ENCODE measurements around the gene CRB2.
"Not testable (repeated sequence)": the region's sequence is repeated elsewhere in the genome, so short reads cannot be mapped to it uniquely, and the experiment has no call there.

CRB2 gene

GRCh38 chr9:123331346-123332060 is 24.5 kb upstream of the CRB2 start:
- DNase-seq, result no peak

DNA sequence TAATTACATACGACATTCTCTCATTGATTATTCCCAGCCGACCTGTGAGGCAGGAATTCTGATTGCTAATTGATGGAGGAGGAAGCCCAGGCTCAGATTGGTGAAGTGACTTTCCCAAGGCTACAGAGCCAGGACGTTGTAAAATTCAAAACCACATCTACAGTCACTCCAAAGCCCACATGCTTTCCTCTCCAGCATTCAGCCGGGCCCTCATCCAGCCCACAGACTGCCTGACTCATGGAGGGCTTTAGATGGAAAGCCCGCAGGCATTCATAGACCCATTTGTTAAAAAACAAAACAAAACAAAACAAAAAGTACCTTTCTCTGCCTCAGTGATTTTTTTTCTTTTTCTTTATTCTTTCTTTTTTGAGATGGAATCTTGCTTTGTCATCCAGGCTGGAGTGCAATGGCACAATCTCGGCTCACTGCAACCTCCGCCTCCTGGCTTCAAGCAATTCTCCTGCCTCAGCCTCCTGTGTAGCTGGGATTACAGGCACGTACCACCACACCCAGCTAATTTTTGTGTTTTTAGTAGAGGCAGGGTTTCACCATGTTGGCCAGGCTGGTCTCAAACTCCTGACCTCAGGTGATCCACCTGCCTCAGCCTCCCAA is 22.8 kb upstream of the CRB2 start:
- DNase-seq, result not testable (repeated sequence)

GRCh38 chr9:123334639-123335038 is 21.4 kb upstream of the CRB2 start:
- no peak for DNase-seq

- no peak for DNase-seq
These were observed 20.6 kb upstream of the CRB2 start for GRCh38 chr9:123335193-123335985.

DNA sequence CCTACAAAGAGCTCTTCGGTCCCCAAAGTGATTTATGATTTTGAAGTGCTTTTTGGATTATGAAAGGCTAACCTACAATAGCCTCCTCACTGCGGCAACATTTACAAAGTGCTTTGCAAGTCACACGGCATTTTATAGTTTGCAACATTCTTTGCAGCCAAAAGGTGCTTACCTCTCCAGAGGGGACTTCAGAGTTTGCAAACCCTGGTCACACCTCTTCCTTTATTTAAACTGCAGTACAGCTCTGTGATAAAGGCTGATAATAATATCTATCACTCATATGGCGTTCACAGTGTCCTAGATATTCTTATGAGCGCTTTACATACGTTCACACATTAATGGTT is 20.0 kb upstream of the CRB2 start:
- DNase-seq, result no peak

- no peak for DNase-seq
These were observed 19.5 kb upstream of the CRB2 start for GRCh38 chr9:123336449-123336848.

DNA sequence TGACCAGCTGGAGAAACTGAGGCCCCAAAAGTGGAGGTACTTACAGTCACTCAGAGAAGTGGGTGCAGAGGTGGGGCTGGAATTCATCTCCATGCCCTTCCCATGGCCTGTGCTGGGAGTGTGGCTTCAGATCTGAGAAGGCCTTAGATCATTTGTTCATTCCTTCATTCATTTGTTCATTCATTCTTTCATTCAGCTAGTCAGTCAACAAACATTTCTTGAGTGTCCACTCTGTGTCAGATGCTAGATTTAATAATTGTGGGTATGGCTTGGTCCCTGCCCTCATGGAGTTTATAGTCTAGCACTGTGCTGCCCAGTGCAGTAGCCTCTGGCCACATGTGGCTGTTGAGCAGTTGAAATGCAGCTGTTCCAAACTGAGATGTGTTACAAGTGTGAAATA is 19.0 kb upstream of the CRB2 start:
- DNase-seq, result no peak

- no peak for DNase-seq
These were observed 18.0 kb upstream of the CRB2 start for GRCh38 chr9:123337971-123338370.

GRCh38 chr9:123338710-123339665 is 17.0 kb upstream of the CRB2 start:
- DNase-seq, result no peak

- no peak for DNase-seq
These were observed 16.1 kb upstream of the CRB2 start for GRCh38 chr9:123339666-123340510.

- no peak for DNase-seq
These were observed 14.2 kb upstream of the CRB2 start for GRCh38 chr9:123341816-123342215.

DNA sequence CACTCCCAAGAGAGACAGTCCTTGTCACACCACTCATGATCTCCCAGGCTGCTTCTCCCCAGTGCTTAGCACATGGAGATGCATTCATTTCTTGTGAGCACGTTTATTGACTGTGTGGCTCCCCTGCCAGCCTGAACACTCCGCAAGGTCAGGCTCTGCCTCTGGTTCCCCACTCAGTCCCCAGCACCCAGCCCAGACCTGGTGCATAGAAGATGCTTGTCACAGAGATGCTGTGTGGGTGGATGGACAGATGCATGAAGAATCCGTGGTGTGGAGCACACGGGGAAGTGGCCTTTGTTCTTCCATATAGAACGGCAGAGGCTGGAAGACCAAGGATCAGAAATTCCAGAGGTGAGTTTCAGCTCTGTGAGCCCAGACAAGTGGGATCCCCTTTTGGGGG is 13.8 kb upstream of the CRB2 start:
- DNase-seq, result no peak

DNA sequence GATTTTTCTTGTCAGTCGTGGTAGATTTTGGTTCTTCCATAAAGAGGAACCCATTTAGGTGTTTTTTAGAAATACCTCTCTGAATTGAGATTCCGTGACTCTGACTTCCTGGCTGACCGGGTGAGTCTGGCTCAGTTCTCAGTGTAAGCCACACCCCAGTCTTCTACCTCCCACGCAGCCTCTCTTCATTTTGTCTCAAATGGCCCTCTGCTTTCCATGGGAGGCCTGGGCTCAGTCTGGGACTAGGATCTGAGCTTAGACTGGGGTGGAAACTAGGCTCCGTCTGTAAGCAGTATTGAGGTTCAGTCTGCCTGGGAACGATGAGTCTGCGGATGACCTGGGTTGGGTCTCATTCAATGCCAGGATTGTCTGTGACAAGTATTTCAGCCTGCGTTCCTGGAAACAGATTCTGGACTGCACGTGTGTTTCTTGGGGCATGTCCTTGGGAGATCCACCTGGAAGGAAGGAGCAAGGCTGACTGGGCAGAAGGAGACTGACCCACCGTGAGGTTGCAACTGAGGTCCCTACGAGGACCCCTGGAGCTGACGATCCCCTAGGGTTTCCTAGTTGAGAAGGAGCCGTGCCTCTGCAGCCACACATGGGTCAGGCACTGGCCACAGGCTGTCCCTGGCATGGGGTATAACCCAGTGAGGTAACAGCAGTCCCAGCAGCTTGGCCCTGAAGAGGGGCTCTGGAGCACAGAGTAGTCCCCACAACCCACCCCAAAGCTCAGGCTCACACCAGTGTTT is 12.4 kb upstream of the CRB2 start:
- no peak for DNase-seq

DNA sequence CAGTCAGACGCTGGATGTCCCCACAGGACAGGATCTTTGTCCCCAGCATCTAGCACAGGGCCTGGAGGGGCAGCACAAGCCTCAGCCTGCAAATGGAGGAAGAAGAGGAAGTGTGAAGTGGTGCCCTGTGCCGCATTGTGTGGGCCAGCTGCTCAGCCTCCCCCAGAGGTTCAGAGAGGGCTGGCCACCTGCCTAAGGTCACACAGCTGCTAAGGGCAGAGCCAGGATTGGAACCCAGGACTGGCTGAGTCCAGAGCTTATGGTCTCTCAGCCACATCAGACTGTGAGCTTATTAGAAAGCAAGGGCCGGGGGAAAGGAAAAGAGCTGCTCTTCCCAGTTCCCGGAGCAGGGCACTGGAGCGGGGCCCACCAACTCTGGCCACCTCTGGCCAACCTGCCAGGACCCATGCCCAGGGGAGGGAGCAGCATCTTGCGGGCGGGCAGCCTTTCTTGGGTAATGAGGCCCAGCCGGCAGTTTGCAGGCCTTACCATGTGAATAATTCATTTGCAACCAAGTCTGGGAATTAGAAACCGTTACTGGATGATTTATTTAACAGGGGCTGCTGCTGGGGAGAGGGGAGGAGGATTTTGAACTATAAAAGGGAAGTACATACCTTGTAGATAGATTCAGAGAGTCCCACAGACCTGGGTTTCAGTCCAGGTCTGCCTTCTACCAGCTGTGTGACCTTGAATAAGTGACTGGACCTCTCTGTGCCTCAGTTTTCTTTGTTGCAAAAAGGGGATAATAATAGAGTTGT is 11.6 kb upstream of the CRB2 start:
- DNase-seq, result no peak

DNA sequence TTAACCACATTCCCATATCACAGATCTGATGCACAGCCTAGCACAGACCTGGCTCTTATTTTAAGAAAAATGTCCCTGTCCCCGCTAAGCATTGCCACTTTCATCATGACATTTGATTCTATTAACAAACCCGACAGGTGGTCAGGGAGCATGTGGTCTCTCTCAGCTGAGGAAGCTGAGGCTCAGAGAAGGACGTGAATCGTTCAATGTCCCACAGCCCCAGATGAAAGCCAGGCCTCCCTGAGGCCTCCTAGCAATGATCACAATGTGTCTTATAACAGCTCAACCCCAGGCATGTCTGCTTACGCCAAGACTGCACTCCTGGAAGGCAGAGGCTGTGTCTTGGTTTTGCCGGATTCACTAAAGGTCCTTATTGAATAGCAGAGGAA is 10.4 kb upstream of the CRB2 start:
- DNase-seq, result no peak

- no peak for DNase-seq
These were observed 10.0 kb upstream of the CRB2 start for GRCh38 chr9:123346026-123346425.

GRCh38 chr9:123346826-123347225 is 9.2 kb upstream of the CRB2 start:
- no peak for DNase-seq

DNA sequence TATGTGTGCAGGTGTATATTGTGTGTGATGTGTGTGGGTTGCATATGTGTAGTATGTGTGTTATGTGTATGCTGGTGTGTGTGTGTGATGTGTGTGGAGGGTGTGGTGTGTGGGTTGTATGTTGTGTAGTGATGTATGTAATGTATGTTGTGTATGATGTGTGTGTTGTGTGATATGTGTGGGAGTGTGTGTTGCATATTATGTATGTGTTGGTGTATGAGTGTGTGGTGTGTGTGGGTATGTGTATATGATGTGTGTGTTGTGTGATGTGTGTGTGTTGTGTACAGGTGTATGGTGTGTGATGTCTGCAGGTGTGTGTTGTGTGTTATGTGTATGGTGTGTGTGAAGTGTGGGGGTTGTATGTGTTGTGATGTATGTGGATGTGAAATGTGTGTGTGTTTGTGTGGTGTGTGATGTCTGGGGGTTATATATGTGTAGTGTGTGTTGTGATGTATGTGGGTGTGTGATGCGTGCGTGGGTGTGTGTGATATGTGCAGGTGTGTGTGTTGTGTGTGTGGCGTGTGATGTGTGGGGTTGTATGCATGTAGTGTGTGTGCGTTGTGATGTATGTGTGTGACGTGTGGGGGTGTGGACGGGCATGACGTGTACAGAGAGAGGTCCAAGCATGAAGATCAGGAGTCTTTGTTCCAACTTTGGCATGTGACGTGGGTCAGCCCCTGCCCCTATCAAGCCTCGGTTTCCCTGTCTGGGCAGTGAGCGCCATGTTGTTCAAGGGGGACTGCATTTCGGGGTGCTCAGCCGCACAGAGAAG is 8.5 kb upstream of the CRB2 start:
- DNase-seq, result no peak

DNA sequence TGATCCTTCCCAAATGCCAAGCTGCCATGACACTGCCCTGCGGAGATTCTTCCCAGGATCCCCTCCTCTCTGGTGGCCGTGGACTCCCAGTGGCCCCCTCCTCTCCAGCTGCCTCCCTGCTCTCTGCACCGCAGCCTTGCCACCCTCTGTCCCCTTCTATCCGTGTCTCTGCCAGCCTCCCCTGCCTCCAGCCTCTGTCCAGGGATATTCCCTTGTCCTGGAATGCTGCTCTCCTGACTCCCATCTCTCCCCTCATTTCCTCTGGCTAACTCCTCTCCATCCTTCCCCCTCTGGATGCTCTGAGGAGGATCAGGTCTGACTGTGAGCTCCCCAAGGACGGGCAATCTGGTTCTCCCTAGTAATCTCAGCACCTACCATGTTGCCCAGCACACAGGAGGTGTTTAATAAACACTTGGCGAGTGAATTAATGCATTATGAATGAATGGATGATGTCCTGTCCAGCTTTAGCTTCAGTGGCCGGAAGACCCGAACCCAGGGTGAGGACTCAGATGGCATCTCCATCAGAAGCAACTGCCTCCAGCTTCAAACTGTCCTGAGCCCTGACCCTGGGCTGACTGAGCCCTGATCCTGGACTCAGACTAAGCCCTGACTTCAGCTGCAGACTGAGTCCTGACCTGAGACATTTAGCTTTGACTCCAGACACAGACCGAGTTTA is 7.5 kb upstream of the CRB2 start:
- DNase-seq, result no peak

Data from NCI-H345 (cell line).